HG03432 (cell line): ENCODE results near the gene PIGBOS1.
"Not testable (repeated sequence)": the region's sequence is repeated elsewhere in the genome, so short reads cannot be mapped to it uniquely, and the experiment has no call there.

ENCODE experiments used
- ATAC-seq: cut with Tn5 transposase; IDR thresholded peaks from one replicate; pipeline ENCODE4 v1.9.1; 2021; ENCODE audit warnings: mild to moderate bottlenecking, moderate library complexity; ENCODE audit not compliant: unreplicated experiment

The PIGBOS1 gene

DNA sequence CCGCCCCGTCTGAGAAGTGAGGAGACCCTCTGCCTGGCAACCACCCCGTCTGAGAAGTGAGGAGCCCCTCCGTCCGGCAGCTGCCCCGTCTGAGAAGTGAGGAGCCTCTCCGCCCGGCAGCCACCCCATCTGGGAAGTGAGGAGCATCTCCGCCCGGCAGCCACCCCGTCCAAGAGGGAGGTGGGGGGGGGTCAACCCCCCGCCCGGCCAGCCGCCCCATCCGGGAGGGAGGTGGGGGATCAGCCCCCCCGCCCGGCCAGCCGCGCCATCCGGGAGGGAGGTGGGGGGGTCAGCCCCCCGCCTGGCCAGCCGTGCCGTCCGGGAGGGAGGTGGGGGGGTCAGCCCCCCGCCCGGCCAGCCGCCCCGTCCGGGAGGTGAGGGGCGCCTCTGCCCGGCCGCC lies 16.1 kb downstream of the PIGBOS1 start:
- ATAC-seq: not testable (repeated sequence)

DNA sequence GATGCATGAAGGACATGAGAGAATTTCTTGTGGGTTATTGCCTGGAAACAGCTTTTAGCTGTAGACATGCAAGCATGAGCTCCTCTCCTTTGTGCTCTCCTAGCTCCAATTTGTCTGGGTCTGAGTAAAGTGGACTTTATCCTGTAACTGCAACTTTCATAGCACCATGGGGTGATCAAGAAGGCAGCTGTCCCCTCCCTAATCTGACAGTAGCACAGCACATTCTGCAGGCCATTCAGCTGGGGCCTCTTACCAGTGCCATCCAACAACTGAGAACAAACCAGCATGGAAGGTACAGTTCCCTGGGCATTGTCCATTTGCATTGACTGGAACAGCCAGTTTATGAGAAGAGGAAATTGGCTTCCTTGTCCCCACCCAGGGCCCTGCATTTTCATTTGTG lies 21.6 kb downstream of the PIGBOS1 start:
- no peak for ATAC-seq

DNA sequence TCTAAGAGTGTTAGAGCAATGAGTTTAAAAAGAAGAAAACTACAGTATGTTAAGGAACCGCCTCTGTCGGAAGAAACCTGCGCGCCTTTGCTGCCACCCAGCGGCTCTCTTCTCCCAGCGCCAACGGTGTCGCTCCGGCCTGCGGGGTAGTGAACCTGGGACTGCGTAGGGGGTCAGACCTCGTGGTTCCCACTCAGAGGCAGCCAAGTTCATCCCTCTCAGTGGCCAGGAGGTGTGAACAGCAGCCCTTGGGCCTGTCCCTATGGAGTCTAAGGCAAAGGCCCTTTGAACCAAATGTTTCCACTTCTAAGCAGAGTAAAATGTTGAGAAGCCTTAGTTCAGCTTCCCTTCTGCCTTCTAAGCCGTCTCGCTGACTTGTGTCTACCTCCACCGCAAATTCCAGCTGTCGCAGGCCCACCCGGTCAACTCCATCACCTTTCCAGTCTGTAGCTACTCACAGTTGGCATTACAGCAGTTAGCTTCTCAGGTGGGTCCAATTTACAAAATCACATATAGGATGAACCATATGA lies 28.3 kb downstream of the PIGBOS1 start:
- peak; percentile 77 for ATAC-seq

DNA sequence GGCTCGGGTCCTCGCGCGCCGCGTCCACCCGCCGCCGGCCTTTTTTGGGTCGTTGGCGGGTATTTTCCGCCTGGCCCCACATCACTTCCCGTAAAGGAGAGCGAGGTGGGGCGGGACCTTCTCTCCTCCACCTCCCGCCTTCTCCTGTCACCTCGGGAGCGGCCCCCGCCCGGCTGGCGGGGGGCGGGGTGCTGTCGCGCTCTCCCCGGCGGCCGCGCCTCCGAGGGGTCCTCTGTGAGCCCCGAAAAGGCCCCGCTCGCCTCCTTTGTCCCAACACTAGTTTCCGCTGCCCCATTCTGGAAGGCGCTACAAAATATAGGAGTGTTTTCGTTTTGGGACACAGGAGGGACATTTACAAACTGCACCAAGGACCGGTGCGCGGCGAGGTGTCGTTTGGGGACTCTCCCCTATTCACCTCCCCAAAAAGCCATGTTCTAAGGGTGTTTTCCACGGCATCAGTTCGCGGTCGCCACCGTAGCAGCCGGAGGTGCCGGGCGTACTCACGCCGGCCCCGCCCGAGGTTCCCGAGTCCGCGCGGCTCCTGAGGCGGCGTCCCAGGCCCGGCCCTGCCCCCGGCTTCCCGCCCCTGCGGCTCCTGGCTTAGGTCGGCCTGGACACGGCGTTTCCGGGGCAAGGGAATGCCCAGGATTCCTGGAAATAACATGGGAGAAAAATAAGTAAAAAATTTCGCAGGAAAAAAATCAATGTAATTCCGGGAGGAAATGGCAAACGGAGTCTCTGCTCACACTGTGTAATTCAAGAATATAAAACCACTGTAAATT lies 29.0 kb downstream of the PIGBOS1 start, which contains the start of gene RAB27A:
Gene RAB27A, minus strand, starts transcription at position 68 of the 782 bp plus-strand sequence. CDS start 54,879 bp downstream, outside the sequence.
- peak; percentile 78 for ATAC-seq

DNA sequence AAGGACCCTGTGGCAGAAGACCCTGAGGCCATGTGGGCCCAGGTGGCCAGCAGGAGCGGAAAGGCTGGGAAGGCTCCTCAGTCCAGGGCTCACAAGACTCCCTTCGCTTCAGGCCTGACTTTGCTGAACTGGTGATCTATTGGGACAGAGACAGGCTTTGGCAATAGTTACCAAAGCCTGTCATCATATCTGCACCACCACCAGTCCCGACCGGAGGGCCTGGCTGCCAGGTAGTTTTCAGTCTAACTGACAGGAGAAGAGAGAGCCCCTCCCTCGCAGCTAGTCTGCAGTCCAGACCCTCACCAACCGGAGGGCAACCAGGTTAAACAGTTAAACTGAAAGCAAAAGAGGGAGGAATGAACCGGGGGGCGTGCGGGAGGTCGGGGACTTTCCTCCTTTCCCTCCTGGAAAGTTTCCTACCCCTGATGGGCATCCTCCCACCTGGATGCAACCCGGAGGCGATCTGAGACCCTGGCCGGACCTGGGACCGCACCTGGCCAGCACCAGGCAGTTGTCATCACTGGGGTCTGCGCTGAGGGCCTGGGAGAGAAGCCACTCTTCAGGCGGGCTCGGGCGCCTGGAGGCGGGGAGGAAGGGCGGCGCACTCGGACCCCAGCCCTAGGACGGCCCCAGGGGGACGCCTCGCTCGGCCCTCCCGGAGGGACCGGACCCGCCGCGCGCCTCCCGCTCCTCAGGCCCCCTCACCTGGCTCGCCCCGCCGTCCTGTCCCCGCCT lies 29.7 kb downstream of the PIGBOS1 start:
- ATAC-seq: peak; percentile 50

DNA sequence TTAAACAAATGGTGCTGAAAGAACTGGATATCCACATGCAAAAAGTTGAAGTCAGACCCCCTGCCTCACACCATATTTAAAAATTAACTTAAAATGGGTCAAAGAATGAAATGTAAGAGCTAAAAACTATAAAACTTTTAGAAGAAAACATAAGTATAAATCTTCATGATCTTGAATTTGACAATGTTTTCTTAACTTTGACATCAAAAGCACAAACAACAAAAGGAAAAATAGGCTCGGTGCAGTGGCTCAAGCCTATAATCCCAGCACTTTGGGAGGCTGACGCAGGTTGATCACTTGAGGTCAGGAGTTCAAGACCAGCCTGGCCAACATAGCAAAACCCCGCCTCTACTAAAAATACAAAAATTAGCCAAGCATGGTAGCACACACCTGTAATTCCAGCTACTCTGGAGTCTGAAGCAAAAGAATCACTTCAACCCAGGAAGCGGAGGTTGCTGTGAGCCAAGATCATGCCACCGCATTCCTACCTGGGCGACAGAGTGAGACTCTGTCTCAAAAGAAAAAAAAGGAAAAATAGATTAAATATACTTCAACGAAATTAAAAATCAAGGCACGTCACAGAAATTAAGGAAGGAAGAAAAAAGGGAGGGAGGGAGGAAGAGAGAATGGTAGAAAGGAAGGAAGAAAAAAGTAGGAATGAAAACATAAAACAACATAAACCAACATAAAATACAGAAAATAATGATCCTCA lies 30.8 kb downstream of the PIGBOS1 start:
- ATAC-seq: no peak

DNA sequence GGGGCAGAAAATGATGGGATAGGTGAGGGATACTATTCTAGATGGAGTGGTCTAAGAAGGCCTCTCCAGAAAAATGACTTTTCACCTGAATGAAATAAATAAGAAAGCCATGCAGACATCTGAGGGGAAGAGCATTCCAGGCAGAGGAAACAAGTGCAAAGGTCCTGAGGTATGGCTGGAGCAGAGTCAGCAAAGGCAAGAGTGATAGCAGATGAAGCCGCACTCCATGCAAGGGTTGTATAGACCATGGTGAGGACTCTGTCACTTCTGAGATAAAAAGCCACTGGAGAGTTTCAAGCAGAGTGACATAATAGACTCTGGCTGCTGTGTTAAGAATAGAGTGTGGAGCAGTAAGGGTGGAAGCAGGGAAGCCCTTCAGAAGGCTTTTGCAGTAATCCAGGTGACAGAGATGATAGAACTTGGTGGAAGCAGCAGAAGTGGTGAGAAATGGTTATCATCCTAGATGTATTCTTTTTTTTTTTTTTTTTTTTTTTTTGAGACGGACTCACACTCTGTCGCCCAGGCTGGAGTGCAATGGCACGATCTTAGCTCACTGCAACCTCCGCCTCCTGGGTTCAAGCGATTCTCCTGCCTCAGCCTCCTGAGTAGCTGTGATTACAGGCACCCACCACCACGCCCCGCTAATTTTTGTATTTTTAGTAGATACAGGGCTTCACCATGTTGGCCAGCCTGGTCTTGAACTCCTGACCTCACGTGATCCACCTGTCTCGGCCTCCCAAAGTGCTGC lies 32.3 kb downstream of the PIGBOS1 start:
- ATAC-seq: not testable (repeated sequence)

DNA sequence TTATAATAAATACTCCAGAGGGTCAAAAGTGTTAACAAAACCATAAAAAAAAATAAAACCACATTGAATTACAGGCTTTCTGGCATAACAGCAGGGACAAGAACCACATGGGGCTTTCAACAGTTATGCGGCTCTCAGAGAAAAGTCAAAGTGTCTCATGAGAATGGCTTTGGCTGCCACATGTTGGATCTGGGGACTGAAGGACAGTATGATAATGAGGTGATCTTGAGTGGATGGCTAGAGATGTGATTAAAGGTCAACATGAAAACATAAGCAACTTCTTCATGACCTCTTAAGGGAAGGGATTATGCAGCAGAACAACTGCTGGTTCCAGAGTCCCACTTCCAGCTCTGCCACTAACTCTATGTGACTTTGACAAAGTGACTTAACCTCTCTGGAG lies 34.5 kb downstream of the PIGBOS1 start:
- no peak for ATAC-seq

DNA sequence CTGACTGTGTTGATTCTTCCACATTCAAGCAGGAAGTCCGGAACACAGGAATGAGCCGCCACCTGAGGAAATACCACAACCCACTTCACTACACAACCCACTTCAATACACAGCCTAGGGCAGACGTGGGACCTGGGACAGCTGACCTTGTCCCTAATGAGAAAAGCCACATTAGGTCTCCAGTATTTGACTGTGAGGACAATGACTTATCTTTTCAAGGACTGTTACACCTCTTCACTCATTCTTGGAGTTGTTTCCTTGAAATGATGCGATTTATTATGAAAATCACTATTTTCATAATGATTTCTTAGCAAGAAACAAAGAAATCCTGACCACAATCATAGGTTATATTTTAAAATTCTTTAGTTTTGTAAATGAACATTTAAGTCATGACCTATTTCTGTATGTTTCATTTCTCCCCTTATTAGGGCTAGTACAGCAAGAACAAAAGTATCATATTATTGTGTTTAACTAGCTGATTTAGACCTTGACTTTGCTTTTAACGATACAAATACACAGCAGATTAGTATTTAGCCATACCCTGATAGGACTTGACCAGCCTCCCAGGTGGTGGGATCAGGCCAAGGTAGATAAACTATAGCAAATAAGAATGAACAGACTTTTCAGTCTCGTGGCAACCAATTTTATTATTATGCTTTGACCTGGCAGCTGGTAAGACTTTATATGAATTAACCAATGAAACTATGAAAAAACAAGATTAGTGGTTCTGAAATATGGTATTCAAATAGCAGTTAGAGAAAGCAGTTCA lies 35.4 kb downstream of the PIGBOS1 start:
- ATAC-seq: no peak

DNA sequence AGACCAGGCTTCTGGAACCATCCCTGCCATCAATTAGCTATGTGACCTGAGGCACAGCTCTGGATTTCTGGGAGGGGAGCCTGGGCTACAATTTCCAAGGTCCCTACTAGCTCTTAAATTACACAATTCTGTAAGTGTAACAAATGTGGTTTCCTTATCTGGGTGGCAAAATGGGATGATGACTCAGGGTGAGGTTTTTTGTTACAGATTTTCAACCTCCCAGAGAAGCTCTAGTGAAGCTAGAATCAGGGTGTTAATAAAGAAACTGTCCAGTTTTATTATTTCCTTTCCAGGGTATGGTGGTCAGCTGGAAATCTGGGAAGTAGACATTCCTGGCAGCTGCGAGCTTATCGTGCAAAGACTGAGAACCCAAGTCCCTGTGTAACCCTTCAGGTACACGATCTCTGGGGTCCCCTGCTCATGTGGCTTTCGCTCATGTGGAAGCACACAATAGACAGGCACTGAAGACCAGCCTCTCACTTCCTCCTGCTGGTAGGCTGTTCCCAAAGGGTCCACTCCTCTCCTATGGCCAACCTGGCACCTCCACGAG lies 36.6 kb downstream of the PIGBOS1 start:
- ATAC-seq: no peak

DNA sequence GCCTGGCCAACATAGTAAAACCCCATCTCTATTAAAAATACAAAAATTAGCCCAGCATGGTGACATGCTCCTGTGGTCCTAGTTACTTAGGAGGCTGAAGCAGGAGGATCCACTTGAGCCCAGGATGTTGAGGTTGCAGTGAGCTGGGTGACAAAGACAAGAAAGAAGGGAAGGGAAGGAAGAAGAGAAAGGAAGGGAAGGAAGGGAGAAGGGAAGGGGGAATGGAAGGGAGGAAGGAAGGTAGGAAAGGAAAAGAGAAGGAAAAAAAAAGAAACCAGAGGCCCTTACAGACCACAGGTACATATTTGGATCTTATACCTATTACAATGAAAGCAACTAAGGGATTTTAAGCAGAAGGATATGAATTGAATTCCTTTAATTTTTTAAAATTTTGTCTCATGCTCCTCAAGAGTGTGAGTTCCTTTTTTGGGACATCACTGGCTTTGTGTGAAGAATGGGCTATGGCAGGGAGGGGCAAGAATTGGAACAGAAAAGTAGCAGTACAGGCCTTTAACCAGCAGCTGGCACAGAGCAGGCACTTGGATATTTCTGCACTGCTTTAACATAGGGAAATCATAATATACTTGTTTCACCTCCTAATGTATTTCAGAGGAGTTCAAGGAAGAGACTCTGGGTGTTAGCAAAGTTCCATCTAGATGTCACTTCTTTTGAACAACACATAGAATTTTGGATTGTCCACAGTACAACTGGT lies 37.2 kb downstream of the PIGBOS1 start:
- ATAC-seq: no peak

DNA sequence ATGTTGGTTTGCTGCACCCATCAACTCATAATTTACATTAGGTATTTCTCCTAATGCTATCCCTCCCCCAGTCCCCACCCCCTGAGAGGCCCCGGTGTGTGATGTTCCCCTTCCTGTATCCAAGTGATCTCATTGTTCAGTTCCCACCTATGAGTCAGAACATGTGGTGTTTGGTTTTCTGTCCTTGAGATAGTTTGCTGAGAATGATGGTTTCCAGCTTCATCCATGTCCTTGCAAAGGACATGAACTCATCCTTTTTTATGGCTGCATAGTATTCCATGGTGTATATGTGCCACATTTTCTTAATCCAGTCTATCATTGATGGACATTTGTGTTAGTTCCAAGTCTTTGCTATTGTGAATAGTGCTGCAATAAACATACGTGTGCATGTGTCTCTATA lies 38.3 kb downstream of the PIGBOS1 start:
- ATAC-seq: not testable (repeated sequence)

DNA sequence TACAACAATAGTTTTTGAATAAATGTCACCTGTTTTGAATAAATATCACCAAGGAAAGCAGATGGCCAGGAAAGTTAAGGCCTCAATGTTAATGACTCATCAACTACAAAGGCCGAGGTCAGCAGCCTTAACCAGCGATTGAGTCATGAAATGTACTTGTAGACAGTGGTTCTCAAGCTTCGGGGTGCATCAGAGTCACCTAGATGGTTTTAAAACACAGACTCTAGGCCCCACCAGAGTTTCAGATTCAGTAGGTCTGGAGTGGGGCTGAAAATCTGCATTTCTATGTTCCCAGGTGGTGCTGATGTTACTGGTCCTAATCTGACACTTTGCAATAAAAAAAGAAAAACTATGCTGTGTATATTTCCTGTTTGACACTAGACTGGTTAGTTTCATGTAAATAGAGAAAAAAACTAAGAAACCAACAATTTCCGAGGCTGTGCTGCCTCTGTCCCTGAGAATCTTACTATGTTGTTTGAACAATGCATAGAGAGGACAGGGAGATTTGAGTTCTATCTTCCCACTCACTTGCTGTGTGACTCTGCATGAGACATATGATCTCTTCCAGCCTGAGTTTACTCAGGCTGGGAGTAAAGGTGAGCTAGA lies 39.1 kb downstream of the PIGBOS1 start:
- ATAC-seq: peak; percentile 84

DNA sequence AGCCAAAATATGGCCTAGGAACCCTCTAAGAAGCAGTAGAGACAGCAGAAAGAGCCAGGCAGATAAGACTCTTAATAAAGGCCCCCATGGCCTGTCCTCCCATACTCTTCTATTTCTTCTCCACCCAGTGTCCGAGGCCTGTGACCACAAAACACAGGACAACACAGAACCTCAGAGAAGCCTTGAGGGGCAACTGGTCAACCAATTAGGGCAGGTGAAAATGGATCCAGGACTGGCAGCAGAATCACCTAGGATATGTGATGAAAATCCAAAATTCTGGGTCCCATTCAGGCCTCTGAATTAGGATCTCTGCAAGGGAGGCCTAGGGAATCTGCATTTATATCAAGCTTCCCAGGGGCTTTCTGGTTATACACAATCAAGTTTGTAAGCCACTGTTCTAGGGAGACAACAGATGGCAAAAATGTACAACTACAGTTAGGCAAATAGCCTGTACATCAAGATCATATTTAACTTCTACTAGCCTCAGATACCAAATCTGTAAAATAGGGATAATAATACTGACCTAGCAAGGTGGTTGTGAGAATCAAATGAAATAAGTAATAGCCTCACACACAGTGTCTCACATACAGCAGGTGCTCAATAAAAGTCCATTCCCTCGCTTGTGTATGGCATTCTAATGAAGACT lies 39.7 kb downstream of the PIGBOS1 start:
- ATAC-seq: no peak

DNA sequence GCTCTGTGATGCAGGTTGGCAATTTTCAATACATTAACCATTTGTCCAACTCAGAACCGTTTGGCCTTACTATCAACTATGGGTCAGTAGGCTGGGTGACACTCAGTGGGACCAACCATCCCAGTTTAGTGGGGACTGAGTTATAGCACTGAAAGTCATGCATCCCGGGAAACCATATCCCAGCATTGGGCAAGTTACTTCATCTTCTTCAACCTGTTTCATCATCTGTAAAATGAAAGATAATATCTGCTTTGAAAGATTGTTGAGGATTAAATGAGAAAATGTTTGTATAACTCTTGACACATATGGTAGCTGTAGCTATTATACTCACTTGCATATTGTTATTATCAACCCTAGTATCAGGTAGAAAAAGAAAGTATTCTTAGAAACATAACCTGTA lies 41.2 kb downstream of the PIGBOS1 start:
- no peak for ATAC-seq

DNA sequence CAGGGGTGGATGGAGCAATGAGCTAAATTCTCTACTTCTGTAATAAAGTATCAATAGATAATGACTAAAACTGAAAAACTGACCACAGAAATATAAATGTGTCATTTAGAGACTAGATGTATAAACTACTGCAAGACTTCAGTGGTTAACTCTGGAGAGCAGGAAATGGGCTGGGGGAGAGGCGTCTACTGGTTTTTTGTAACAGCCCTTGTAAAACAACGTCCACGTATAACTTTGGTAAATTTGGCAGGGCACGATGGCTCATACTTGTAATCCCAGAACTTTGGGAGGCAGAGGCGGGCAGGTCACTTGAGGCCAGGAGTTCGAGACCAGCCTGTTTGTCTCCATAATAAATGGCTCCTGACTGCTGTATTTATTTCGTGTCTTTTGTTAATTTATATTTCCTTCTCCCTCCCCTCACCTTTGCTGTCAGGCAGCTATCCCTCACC lies 41.8 kb downstream of the PIGBOS1 start:
- ATAC-seq: peak; percentile 63

DNA sequence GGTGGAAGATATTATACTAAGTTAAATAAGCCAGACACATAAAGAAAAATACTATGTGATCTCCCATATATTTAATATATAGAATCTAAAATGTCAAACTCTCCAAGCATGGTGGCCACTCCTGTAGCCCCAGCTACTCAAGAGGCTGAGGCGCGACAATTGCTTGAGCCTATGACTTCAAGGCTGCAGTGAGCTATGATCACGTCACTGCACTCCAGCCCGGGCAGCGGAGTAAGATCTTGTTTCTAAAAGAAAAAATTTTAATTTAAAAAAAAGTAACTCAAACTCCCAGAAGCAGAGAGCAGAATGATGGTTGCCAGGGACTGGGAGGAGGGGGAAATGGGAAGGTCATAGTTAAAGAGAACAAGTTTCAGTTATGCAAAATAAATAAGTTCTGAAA lies 42.6 kb downstream of the PIGBOS1 start:
- ATAC-seq: no peak

DNA sequence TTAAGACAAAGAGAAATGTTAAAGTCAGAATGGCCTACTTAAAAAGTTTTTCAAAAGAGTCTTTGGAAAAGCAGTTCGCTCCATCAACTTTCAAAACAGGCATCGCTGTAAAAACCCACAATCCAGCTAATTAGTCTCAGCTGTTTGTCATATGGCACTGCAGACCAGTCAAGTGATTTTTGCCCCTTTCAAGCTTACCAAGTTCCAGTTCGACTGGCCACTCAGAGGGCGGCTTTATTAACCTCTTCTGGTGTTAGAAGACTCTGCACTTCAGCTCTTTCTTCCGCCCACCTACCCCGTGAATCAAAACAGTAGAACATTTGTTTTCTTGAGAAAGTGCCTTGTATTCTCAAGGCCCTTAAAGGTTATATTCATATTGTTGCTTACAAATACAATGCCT lies 48.6 kb downstream of the PIGBOS1 start:
- no peak for ATAC-seq
